Brain pericyte (primary cell): ENCODE results near the gene ZNF879.
A peak's percentile ranks its signal among the peaks of the same experiment; 100 is the strongest.

Experiments
- DNase-seq: peaks from one replicate; pipeline ENCODE4 v3.0.0-alpha.2; 2012; ENCODE audit warnings: low read depth, low spot score

The ZNF879 gene

DNA sequence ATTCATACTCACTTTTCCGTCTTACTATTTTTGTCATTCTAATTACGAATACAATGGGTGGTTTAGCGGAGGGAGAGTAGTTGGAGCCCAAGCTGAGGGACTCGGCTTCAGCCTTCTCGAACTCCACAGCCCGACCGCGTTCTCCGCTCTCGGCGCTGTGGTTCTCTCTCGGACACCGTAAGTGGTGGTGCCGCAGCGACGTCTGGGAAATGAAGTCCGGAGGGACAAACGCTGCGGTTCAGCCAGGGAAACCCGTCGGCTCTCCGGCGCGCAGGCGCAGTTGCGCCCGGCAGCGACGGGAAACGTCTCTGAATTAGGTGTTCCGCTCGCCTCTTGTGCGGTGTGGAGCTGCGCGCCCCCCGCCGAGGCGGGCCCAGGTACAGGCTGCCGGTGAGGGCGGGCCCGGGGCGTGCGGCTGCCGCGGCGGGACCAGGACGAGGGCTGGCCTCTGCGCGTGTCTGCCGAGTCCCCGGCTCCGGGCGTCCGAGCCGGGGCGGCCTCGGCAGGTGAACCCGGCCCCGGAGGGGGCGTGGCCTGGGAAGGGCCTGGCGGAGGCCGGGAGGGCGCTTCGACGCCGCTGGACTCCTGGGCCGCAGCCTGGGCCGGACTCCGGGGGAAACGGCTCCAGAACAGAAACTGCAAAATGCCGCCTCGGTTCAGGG is at the start of gene ZNF879:
Gene ZNF879, plus strand, starts transcription at position 277 of the 662 bp plus-strand sequence. CDS start 1,201 bp downstream, outside the sequence.
- peak; percentile 87 for DNase-seq

DNA sequence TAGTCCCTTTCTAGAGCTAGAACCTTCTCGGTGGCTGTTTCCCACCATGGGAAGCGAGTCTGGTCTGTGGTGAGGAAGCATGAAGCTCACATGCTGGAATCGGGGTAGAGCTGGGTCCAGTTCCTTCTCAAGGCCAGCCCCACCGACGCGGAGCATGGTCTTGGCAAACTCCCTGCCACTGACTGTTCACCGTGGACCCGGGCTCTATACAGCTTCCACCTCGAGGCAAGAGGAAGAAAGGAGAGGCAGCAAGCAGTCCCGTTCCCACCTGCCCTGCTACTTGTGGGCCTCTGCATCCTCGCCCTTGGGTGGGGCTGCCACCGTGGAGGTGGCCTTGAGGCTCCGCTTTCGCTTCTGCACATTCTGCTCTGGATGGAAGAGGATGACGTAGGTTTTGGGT is 42.2 kb upstream of the ZNF879 start:
- DNase-seq: no peak

DNA sequence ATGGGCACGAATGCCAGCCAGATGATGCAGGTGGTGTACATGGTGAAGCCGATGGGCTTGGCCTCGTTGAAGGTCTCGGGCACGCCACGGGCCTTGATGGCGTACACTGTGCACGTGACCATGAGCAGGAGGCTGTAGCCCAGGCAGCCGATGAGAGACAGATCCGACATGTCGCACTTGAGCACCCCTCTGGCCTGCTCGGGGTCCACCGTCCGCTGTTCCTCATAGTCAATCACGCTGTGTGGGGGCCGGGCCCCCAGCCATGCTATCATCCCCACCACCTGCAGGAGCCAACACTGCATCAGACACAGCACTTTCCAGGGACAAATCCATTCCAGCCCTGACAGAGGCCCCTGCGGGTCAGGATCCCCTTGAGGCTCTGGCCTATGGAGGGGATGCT is 40.7 kb upstream of the ZNF879 start:
- DNase-seq: no peak

DNA sequence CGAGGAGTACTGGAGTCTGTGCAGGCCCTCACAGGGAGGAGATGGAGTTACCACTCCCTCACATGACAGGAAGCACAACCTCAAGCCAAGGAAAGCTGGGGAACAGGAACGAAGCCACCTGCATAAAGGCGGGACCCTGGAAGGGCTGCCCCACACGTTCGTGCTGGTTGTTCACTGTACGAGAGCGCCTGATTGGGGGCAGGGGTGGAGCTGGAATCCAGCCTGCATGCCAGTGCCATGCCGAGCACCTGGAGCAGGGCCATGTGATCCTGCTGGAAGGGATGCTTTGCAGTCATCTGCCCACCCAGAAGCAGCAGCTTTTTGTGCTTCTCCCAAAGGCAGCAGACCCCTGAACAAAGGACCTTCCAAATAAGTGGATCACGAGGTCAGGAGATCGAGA is 39.9 kb upstream of the ZNF879 start:
- DNase-seq: no peak

DNA sequence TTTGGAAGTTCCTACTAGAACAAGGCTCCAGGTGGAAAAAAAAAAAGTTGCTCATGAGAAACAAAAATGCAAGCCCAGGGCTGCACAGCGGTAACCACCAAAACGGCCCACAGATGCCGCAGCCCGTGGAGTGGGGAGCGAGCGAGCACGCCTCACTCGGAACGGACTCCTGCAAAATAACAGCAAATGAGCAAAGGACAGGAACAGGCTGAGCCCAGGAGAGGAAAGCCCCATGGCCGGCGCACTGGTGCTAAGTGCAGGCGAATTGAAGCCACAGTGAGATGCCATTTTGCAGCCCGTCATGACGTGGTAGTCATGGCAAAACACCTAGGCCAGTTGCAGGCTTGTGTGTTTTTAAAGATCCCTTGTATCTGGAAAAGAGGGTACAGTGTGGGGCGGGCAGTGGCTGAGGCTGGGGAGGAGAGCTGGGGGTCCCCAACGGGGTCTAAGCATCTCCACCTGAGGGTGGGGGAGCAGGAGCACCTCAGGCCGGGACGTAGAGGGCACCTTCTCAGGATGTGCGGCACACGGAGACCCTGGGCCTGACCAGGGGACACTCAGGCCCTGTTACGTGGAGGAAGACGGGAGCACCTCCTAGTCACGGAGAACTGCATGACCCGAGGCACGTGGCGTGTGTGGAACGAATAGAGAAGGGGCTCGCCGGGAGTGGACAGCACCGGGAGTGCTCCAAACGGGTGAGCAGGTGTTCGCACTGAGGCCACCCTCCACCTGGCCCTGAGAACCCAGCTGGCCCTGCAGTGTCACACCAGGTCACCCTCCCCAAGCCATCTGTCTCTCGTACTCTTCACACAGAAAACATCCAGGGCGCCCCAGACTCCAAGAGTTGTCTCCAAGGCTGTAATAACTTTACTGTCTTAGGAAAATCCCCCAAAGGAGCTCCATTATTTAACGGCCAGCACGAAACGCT is 39.2 kb upstream of the ZNF879 start:
- no peak for DNase-seq

DNA sequence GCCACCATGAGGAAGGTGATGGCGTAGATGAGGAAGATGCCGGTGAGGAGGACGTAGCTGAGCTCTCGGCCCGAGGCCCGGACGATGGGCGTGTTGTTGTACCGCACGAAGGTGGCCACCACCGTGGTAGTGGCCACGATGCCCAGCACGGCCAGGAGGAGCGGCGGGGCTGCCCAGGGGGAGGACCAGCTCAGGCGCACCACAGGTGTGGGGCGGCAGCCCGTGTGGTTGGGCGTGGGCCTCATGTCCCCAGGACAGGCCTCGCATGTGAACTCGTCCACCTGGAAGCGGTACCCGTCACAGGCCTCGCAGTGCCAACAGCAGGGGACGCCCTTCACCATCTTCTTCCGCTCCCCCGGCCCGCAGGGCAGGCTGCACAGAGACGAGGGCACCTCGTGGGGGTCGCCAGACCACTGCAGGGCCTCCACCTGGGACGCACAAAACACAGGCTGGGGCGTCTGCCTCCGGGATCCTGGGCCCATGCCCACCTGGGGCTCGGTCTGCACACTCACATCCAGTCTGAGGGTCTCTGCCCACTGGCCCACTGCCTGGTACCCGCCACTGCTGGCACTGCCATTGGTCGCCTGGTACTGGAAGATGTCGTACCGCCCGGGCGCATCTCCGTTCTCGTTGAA is 37.2 kb upstream of the ZNF879 start:
- no peak for DNase-seq

DNA sequence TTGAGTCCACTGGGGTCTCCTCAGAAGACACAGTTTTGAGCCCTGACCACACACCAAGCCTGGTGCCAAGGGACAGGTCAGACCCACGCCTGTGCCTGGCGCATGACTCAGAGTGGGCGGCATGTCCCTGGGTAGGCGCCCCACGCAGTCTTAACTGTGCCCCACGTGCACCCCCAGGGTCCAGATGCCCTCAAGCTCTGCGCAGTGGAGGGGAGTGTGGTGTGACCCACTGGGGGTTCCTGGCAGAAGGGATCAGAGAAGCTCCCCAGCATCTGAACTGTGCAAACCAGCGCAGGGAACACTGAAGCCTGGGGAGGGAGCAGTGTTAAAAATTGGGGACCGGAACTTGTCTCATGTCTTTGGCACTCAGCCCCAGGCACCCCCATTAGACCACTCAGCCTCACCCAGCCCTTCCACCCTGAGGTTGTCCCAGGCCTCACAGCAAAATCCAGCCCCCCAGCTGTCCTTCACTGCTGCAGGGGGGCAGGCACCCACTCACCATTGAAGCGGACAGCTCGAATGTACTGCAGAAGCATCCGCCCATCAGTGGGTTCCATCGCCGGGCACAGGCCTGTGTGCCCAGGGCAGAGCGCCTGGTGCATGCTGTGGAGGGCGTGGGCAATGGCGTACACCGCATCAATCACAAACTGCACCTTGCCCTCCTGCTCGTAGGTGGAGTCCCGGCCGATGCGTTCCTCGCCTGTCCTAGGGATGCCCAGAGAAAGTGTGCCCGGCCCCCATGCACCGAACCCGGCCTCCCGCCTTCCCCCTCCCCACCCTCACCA is 35.0 kb upstream of the ZNF879 start:
- DNase-seq: no peak

DNA sequence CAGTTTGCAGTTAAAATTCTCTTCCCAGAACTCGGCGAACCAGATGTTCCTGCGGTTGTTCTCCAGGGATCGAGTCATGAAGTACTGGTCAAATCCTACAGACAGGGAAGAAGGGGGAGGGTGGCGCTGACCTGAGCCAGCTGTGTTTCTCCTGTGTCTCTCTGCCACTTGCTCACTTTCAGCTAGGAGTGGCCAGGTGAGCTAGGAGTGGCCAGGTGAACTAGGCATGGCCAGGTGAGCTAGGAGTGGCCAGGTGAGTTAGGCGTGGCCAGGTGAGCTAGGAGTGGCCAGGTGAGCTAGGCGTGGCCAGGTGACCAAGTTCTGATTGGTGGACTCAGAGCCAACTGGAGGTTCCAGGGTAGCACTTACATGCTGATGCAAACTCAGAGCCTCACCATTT is 34.3 kb upstream of the ZNF879 start:
- DNase-seq: no peak

DNA sequence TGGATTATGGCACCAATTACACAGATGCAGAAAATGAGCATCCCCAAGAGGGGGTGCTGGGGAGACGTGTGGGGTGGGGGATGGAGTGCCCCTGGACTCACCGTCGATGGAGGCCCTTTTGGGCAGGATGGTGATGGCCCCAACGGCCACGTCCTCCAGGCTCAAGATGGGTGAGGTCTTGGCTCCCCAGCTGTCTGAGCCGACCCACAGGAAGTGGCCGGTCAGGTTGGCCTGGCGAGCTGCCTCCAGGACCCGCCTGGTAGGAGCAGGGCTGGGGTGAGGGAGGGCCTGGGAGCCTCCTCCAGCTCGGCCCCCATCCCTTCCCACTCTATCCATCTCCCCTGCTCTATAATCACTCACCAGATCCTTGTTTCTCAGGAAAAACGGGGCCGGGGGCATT is 33.1 kb upstream of the ZNF879 start:
- DNase-seq: no peak

DNA sequence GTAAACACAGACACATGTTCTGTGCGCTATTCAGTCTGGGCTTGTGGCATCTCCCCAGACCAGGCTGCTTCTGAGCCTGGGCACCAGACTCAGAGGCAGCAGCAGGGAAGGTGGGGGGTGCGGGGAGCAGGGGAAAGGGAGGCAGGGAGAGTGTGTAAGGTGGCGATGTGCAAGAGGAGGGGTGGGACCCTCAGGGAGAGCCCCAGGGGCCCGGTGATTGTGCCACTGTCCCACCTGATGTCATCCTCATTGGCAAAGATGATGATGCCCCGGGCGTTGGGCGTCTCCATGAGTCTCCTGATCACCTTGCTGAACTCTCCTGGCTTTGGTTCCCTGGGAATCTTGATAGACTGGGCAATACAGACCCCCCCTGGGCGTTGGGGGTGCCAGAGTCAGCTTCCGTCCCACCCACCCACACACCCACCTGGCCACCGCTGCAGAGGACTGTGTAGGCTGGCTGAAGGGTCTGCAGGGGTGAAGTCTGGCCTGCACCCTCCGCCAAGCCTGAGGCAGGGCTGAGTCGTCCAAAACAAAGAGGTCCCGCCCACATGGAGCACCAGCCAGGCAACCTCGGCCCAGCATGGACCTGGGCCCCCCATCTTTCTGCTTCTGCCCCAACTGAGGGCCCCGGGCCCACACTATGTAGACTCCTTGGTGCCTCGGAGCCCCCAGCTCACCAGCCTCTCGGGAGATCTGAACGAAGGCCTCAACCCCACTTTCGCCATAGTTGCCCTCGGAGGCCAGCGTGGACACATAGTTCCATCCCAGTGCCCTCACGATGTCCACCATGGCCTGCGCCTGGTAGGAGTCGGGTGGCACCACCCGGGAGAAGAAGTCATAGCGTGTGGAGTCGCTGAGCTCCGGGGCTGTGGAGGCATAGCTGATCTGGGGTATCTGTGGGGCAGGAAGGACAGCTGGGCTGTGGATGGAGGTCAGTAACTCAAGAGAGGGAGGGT is 32.1 kb upstream of the ZNF879 start:
- DNase-seq: no peak

DNA sequence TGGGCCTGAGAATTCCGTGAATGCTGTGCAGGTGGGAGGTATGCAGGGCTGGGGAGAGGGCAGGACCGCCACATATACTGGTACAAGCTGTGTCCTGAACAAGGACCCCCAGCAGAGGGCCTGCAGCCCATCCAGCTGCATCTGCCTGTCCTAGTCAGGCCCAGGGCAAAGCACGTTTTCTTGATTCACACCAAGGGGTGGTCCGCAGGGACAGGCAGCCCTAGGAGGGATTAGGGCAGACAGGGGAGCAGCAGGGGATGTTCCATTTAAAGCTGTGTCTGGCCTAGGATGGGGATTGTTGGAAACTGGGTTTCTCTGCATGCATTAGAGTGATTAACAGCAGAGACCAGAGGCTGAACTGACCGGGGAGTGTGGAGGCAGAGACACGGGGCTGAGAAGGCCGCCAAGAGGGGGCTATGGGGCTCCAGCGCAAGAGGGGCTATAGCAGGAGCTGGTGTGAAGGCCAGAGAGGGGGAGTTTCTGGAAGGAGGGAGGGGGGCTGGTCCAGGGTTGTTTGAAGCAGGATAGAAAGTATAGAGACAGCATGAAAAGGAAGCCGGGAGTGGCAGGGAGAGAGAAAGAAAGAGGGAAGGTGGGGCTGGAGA is 31.2 kb upstream of the ZNF879 start:
- DNase-seq: no peak

DNA sequence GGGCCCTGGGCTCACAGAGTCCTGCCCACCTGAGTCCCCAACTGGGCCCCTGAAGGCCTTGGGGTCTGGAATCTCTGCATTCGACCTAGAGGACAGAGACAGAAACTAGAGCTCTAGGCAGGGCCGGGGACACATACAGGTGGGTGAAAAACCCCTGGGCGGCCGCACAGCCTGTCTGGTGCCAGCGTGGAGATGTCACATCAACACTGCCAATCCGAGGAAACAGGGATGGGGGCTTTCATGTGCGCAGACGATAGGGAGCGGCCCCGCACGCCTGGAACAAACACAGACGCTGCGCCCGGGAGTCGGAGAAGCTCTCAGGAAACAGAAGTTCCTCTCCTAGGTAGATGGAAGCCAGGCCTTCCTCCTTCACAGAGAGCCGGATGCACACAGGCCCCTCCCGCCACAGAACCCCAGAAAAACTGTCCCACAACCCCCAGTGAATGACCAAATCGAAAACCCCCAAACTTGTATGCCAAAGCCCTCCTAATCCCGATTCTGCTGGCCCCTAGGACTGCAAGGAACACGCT is 30.3 kb upstream of the ZNF879 start:
- no peak for DNase-seq

DNA sequence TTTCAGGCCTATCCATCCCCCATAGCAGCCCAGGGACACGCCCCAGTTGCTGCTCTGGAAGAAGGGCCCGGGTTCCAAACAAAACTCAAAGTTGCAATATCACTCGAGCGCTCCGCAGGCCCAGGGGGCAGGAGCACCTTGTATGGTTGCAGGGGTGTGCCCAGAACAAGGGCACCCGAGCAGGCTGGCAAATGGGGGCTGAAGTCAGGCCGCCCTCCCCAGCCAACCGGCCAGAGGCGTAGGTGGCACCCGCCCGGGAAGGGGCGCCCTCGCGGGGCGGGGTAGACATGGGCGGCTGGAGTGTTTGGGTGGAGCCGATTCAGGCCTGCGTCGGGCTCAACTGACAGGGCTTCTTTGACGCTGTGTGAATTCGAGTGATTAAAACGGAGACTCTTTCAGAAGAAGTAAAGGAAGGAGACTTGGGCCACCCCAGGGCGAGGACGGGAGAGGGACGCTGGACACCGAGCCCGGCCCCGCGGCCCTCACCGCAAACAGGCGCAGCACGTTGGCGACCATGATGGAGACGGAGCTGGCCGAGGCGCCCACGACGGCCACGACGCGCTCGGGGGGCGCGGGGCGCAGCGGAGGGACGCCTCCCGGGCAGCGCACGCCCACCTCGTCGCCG is 29.5 kb upstream of the ZNF879 start:
- DNase-seq: no peak

DNA sequence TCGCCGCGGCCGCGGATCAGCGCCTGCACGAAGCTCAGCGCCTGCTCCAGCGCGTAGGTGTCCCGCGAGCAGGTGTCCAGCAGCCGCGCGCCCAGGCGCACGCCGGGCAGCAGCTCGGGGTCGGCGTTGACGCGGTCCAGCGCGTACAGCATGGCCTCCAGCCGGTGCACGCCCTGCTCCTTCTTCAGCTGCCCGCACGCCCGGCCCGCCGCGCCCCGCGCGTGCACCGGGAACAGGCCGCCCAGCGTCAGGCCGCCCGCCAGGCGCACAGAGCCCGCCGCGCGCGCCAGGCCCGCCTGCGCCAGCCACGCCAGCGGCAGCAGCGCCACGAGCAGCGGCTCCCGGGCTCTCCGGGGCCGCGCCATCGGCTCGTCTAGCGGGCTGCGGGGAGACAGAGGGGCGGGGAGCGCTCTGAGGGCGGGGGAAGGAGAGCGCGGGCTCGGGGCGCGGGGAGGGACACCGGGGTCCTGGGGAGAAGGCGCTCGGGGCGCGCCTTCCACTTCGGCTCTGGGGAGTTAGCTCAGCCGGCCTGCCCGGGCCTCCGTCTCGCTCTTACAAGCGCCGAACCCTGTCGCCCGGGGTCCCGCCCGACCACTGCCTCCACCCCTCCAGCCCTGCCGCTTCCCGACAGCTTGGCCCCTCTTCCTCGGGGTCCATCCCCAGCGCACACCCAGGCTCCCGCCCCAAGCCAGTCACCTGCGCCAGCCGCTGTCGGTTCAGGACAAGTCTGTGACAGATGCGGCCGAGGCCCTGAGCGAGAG is 28.8 kb upstream of the ZNF879 start, which contains the start of gene GRM6:
Gene GRM6, minus strand, starts transcription at position 741 of the 761 bp plus-strand sequence. Its CDS starts 376 bp downstream, at position 365.
- DNase-seq: no peak

DNA sequence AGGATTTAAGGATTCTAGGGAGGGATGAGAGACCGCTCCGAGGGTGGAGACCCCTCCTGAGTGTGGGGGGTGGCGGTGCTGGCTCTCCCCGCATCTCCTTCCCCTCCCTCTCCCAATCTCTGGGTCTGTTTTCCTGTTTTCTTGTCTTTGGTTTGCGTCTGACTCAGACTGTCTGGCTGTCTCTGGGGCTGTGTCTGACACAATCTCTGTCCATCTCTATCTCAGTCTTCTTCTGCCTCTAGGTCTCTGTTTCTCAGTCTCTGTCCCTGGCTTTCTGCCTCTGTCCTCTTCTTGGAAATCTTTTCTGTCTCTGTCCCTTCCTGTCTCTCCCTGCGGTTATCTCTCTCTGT is 28.3 kb upstream of the ZNF879 start:
- no peak for DNase-seq

DNA sequence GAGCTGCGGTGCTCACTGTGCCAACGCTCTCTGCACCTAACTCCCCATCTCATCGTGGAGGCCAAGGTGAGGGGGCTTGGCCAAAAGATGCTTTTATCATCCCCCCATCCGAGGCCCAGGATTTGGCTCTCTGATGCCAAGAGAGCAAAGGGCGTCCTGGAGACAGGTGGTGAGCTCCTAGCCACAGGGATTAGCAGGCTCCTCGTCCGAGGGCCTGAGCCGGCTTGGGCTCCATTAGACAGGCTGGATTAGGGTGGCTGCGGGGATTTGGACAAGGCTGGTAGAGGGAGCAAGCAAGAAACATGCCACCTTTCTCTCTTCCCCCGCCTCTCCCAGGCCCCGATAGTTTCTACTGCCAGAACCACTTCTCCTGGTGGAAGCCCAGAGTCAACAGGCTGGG is 27.4 kb upstream of the ZNF879 start:
- no peak for DNase-seq

DNA sequence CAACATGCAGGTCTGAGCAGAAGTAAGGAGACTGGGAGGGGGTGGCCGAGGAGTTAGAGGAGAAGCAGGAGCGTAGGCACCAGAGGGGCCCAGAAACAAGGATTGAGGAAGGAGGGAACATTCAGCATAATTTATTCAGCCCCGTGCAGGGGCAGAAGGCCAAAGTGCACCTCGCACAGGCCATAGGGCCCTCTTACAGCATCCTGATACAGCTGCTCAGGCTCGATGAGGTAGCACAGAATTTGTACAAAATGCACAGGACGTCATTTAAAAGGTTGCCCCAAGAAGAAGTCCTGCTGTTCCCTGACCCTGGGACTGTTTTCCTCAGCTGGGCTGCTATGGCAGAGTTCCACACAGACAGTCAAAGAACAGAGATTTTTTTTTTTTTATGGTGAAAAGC is 26.4 kb upstream of the ZNF879 start:
- DNase-seq: no peak

DNA sequence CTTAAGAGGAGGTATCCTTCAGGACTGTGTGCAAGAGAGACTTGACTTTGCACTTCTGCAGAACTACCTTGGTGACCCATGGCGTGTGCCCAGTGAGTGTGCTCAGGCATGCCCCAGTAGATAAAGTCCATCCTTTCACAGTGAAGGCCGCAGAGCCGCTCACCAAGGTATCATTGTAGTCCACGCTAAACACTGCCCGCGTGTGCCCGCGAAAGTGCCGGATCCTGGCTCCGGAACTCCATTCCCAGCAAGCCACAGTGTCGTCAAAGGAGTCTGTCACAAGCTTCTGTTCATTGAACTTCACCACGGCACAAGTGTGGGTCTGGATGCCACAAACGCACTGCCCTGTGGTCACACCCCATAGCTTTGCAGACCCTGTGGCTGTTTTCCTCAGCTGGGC is 25.2 kb upstream of the ZNF879 start:
- no peak for DNase-seq

DNA sequence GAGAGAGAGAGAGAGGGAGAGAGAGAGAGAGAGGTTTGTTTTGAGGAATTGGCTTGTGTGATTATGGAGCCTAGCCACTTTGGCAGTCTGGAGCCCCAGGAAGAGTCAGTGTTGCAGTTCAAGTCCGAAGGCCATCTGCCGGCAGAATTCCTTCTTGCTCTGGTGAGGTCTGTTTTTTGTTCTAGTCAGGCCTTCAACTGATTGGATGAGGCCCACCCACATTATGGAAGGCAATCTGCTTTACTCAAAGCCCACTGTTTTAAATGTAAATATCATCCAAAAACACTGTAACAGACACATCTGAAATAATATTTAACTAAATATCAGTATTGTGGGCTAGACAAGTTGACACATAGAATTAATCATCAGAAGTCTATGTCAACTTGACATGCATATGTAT is 17.0 kb upstream of the ZNF879 start:
- no peak for DNase-seq
